ENCODE results near the gene MAP1B. TPM values are rescaled to one million over a fixed set of nuclear protein-coding genes. Genes with fewer than 3 reads are reported as not detected.

Gene MAP1B
- total and polyA plus RNA-seq, 9 of the 15 experiments (the other 6 are each of a cell fraction or from before 2014, with no cell fraction given): 5.2 to 66.1 (median 17.3) TPM

DNA sequence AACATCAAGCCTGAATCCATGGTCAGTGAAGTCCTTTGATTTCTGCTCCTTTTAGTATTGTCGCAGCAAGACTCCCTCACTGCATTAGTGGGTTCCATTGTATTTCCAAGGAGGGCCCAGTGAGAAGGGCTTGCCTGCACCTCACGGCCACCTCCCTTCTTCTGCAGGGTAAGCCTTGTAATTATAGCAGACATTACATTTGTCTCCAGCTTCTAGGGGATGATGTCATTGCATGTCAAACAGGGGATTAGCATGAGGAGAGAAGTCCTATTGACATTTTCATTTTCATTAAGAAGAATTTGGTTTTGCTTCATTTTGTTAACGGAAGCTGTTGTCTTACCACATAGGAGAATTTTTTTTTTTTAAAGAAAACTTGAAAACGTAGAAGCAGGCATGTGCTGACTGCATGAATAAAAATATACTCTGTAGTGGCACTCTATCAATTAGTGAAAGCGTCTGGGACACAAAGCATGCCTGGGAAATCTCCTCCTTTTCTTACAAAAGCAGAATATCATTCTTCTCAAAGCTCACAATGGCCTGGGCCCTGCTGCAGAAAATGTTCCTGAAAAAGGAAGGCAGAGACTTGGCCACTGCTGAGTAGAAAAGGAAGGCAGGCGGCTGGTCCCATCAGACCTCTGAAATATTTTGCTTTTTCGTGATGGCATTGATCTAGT, 27.1 kb downstream of the MAP1B start (continued):
- TF ChIP-seq HNRNPH1 (optimal IDR thresholded peaks at IDR 0.05; ENCODE audit: low read depth, low read length) (no peak), MTA2 (IDR thresholded peaks at IDR 0.05; ENCODE audit: low read depth) (no peak), PHF21A (IDR thresholded peaks at IDR 0.05; ENCODE audit: borderline replicate concordance, low read depth) (no peak), JUND (IDR thresholded peaks at IDR 0.05; ENCODE audit: borderline replicate concordance, low read depth, low read length) (no peak), JUND (tag; IDR thresholded peaks at IDR 0.05; ENCODE audit: borderline replicate concordance, low read depth, low read length) (peak; percentile 44; the same call in 1 of the 3 replicates), HDAC1 (IDR thresholded peaks at IDR 0.05) (no peak), ZNF717 (CRISPR knock-in tag; IDR thresholded peaks at IDR 0.05) (no peak), ZNF699 (CRISPR knock-in tag; IDR thresholded peaks at IDR 0.05; ENCODE audit: insufficient replicate concordance) (no peak), TCF7L2 (IDR thresholded peaks at IDR 0.05; ENCODE audit: low read depth, low read length) (no peak), OTX1 (CRISPR knock-in tag; IDR thresholded peaks at IDR 0.05) (no peak), ETS2 (tag; IDR thresholded peaks at IDR 0.05; ENCODE audit: borderline replicate concordance, poor library complexity, severe bottlenecking) (no peak)
- TF ChIP-seq, protein P1, sequence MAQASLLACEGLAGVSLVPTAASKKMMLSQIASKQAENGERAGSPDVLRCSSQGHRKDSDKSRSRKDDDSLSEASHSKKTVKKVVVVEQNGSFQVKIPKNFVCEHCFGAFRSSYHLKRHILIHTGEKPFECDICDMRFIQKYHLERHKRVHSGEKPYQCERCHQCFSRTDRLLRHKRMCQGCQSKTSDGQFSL (CRISPR knock-in tag; IDR thresholded peaks at IDR 0.05): no peak
- TF ChIP-seq, protein P1 (tag; IDR thresholded peaks at IDR 0.05): no peak
- TF ChIP-seq, protein P2, sequence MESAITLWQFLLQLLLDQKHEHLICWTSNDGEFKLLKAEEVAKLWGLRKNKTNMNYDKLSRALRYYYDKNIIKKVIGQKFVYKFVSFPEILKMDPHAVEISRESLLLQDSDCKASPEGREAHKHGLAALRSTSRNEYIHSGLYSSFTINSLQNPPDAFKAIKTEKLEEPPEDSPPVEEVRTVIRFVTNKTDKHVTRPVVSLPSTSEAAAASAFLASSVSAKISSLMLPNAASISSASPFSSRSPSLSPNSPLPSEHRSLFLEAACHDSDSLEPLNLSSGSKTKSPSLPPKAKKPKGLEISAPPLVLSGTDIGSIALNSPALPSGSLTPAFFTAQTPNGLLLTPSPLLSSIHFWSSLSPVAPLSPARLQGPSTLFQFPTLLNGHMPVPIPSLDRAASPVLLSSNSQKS (CRISPR knock-in tag; IDR thresholded peaks at IDR 0.05): no peak
- TF ChIP-seq, protein P3, sequence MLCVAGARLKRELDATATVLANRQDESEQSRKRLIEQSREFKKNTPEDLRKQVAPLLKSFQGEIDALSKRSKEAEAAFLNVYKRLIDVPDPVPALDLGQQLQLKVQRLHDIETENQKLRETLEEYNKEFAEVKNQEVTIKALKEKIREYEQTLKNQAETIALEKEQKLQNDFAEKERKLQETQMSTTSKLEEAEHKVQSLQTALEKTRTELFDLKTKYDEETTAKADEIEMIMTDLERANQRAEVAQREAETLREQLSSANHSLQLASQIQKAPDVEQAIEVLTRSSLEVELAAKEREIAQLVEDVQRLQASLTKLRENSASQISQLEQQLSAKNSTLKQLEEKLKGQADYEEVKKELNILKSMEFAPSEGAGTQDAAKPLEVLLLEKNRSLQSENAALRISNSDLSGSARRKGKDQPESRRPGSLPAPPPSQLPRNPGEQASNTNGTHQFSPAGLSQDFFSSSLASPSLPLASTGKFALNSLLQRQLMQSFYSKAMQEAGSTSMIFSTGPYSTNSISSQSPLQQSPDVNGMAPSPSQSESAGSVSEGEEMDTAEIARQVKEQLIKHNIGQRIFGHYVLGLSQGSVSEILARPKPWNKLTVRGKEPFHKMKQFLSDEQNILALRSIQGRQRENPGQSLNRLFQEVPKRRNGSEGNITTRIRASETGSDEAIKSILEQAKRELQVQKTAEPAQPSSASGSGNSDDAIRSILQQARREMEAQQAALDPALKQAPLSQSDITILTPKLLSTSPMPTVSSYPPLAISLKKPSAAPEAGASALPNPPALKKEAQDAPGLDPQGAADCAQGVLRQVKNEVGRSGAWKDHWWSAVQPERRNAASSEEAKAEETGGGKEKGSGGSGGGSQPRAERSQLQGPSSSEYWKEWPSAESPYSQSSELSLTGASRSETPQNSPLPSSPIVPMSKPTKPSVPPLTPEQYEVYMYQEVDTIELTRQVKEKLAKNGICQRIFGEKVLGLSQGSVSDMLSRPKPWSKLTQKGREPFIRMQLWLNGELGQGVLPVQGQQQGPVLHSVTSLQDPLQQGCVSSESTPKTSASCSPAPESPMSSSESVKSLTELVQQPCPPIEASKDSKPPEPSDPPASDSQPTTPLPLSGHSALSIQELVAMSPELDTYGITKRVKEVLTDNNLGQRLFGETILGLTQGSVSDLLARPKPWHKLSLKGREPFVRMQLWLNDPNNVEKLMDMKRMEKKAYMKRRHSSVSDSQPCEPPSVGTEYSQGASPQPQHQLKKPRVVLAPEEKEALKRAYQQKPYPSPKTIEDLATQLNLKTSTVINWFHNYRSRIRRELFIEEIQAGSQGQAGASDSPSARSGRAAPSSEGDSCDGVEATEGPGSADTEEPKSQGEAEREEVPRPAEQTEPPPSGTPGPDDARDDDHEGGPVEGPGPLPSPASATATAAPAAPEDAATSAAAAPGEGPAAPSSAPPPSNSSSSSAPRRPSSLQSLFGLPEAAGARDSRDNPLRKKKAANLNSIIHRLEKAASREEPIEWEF (CRISPR knock-in tag; IDR thresholded peaks at IDR 0.05): no peak

All from K562 (cell line).